Mucosa of descending colon (tissue), 3 donors: Measurements from ENCODE around the gene TAOK3. TPM values are rescaled to one million over a fixed set of nuclear protein-coding genes. Genes with fewer than 3 reads are reported as not detected.

ENCODE experiments used
- ATAC-seq: fragments of 200-7000 bp; cut with Tn5 transposase; one replicate; pipeline ENCODE4 v1.9.1; 2020; ENCODE audit warnings: mild to moderate bottlenecking, moderate library complexity
- DNase-seq, 3 donors: peaks; one replicate each; pipeline ENCODE4 v3.0.0-alpha.2; 2020
- H3K36me3 ChIP-seq: fragments of 200-600 bp; one replicate; pipeline ENCODE4 v1.8.0; 2021; ENCODE audit warnings: low read depth, mild to moderate bottlenecking
- H3K4me1 ChIP-seq: fragments of 200-600 bp; one replicate; pipeline ENCODE4 v1.8.0; 2021; ENCODE audit warnings: low read depth, mild to moderate bottlenecking
- H3K4me3 ChIP-seq: fragments of 200-600 bp; one replicate; pipeline ENCODE4 v1.8.0; 2021; ENCODE audit warnings: mild to moderate bottlenecking
- H3K9me3 ChIP-seq: fragments of 200-600 bp; one replicate; pipeline ENCODE4 v1.8.0; 2021; ENCODE audit warnings: mild to moderate bottlenecking
- CTCF ChIP-seq: fragments of 200-600 bp; IDR thresholded peaks from one replicate; pipeline ENCODE4 v1.8.0; 2022; ENCODE audit warnings: antibody characterized with exemption, mild to moderate bottlenecking
- intact Hi-C, 2 donors: fragments of 100-400 bp; cut with DNase I in 1 of 2; cut with micrococcal nuclease in 1 of 2; formaldehyde crosslinking; loops; one replicate each; pipeline versions ENCODE4 v1.11.0 to v1.11.1; 2022; cut with DNase I, micrococcal nuclease
- total RNA-seq, 3 donors: library from RNA; stranded (reverse); fragmentation: NEBNext Ultra II Directional in 2 of 3; extraction: Animal tissue kit (Norgen Biotek cat#: 25700) in 2 of 3; gene quantifications; one replicate each; pipeline versions ENCODE4 v1.2.1 to v1.2.4, GENCODE V29; 2021 to 2023
- donor health status: DM: no; HTN: no; CAD: no; lungs with moderate emphysema.
- donor health status: DM: no; HTN: no; CAD: no.
- donor health status: DM: no; HTN: yes; CAD: no.

Gene TAOK3
- total RNA-seq, 3 donors from 2014 or later, result 49.5 to 72.3 (median 52.8) TPM

GRCh38 chr12:118358612-118359540 is 13.8 kb downstream of the TAOK3 start:
- Histone ChIP-seq H3K9me3 (no peaks in the 10 kb centered on the region), H3K4me3 (no peak overlapping the region), H3K4me1 (peaks cover 32% of the 10 kb centered on the region), H3K36me3 (no peaks in the 10 kb centered on the region)
- intact Hi-C loops, result no loop called here
- DNase-seq (no peak), ATAC-seq (peak; percentile 64)
- no peak for TF ChIP-seq CTCF

- peaks cover 32% of the 10 kb centered on the region for H3K4me1 ChIP-seq
- intact Hi-C loops, result no loop called here
- no peak for ATAC-seq
Observed at GRCh38 chr12:118358008-118358359, 14.7 kb downstream of the TAOK3 start.

DNA sequence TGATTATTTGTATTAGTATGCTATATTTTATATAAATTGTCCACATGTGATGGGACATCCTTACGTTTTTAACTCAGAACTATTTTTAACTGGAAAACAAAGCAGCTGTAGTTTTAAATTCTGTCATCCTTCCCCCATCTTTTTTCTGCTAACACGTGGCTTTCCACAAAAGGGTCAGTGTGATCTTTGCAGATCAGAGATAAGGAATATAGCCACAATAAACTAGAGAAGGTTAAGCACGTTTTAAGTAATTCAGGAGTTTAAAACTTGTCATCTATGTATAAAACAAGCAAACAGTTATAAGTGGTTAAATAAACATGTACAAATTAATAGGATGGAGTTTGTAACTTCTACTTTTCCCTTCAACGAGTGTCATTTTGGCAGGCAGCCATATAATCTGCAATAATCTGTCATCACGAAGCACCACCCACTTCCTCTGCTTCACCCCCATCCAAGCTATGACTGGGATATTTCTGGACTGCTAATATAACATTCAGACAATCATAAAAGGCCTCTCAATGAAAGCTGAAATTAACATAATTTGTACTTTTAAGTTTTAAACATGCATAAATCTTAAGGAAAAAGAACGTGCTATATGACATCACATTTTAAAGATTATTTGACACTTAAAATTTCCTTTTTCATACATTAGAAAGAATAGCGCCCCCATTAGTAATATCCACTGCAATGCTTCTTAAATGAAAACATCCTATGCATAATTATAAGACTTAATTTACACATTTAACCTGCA is 15.3 kb downstream of the TAOK3 start:
- no peak for TF ChIP-seq CTCF

More at GRCh38 chr12:118358008-118358359, 14.7 kb downstream of the TAOK3 start:
- no peak for DNase-seq
- Histone ChIP-seq H3K9me3 (no peaks in the 10 kb centered on the region), H3K36me3 (no peaks in the 10 kb centered on the region), H3K4me3 (no peak overlapping the region)
- no peak for TF ChIP-seq CTCF

GRCh38 chr12:118356809-118357256 is 15.9 kb downstream of the TAOK3 start:
- Histone ChIP-seq H3K36me3 (no peaks in the 10 kb centered on the region), H3K9me3 (no peaks in the 10 kb centered on the region), H3K4me1 (peaks cover 32% of the 10 kb centered on the region), H3K4me3 (no peak overlapping the region)
- DNase-seq (no peak), ATAC-seq (peak; percentile 23)
- no peak for TF ChIP-seq CTCF
- intact Hi-C loops, result no loop called here

More for the DNA sequence above, 15.3 kb downstream of the TAOK3 start:
- H3K36me3 ChIP-seq, result no peaks in the 10 kb centered on the region
- intact Hi-C loops, result no loop called here
- ATAC-seq, result peak; percentile 77
- H3K9me3 ChIP-seq, result no peaks in the 10 kb centered on the region
- H3K4me1 ChIP-seq, result peaks cover 32% of the 10 kb centered on the region
- H3K4me3 ChIP-seq, result no peak overlapping the region
- DNase-seq, result peak in 1 of 3 donors; percentile 78

DNA sequence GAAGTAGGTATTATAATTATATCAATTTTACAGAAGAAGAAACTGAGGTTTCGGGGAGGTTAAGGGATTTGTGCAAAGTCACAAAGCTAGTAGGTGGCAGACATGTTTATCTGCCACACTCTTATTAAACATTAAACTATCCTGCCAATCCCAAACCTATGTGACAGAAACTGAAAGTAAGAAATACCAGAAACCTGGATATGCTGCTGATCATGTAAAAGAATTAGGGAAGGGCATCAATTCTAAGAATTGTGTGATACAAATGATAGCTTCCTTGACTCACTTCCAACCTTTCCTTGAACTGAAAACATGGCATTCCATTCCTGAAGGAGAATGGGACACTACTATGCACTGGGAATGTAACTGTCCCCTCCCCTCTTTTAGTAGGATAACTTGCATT is 16.9 kb downstream of the TAOK3 start:
- Histone ChIP-seq H3K4me1 (peaks cover 32% of the 10 kb centered on the region), H3K4me3 (peak overlapping the region; percentile 1), H3K36me3 (no peaks in the 10 kb centered on the region), H3K9me3 (no peaks in the 10 kb centered on the region)
- no peak for TF ChIP-seq CTCF
- DNase-seq (no peak), ATAC-seq (peak; percentile 25)
- intact Hi-C loops, result no loop called here
